Effector memory CD4-positive, alpha-beta T cell (primary cell): ENCODE measurements around the gene PLIN1.
A peak's percentile ranks its signal among the peaks of the same experiment; 100 is the strongest.

ENCODE experiments used
- DNase-seq, 3 donors: peaks; one replicate each; pipeline ENCODE4 v3.0.0-alpha.2; 2020
- H3K27ac ChIP-seq: 2 replicates; pipeline ENCODE4 v1.7.0; 2013; ENCODE audit warnings: mild to moderate bottlenecking, low read length, moderate library complexity; ENCODE audit not compliant: insufficient read depth, poor library complexity, severe bottlenecking
- H3K27me3 ChIP-seq: replicated peaks from 2 replicates; pipeline ENCODE4 v1.7.0; 2013; ENCODE audit warnings: mild to moderate bottlenecking, low read length; ENCODE audit not compliant: insufficient read depth, control insufficient read depth, poor library complexity, severe bottlenecking
- H3K36me3 ChIP-seq: 2 replicates; pipeline ENCODE4 v1.7.0; 2013; ENCODE audit warnings: mild to moderate bottlenecking, low read length, moderate library complexity; ENCODE audit not compliant: control insufficient read depth, insufficient read depth
- H3K4me1 ChIP-seq: 2 replicates; pipeline ENCODE4 v1.7.0; 2013; ENCODE audit warnings: low read length, mild to moderate bottlenecking; ENCODE audit not compliant: control insufficient read depth, insufficient read depth, poor library complexity, severe bottlenecking
- H3K4me3 ChIP-seq: 2 replicates; pipeline ENCODE4 v1.7.0; 2013; ENCODE audit warnings: low read length, low read depth, mild to moderate bottlenecking; ENCODE audit not compliant: insufficient read depth, poor library complexity, severe bottlenecking
- H3K9me3 ChIP-seq: 2 replicates; pipeline ENCODE4 v1.7.0; 2013; ENCODE audit warnings: mild to moderate bottlenecking, low read length, moderate library complexity; ENCODE audit not compliant: control insufficient read depth

Gene PLIN1

GRCh38 chr15:89654301-89654761 lies 24.8 kb downstream of the PLIN1 start:
- DNase-seq: no peak
- Histone ChIP-seq H3K36me3 (no peaks in the 10 kb centered on the region), H3K27ac (no peak overlapping the region), H3K9me3 (no peaks in the 10 kb centered on the region), H3K27me3 (peaks cover 17% of the 10 kb centered on the region), H3K4me3 (no peak overlapping the region), H3K4me1 (peaks cover 5% of the 10 kb centered on the region)

- Histone ChIP-seq H3K27ac (no peak overlapping the region), H3K4me1 (peaks cover 5% of the 10 kb centered on the region), H3K36me3 (no peaks in the 10 kb centered on the region), H3K9me3 (no peaks in the 10 kb centered on the region), H3K27me3 (peaks cover 17% of the 10 kb centered on the region), H3K4me3 (no peak overlapping the region)
- DNase-seq: no peak
These were observed 25.6 kb downstream of the PLIN1 start for GRCh38 chr15:89653578-89653977.

- DNase-seq: no peak
- H3K27ac ChIP-seq: no peak overlapping the region
These were observed 26.5 kb downstream of the PLIN1 start for GRCh38 chr15:89652666-89653065.

GRCh38 chr15:89652131-89652530 lies 27.0 kb downstream of the PLIN1 start:
- no peak for DNase-seq
- Histone ChIP-seq H3K9me3 (no peaks in the 10 kb centered on the region), H3K27ac (no peak overlapping the region), H3K4me3 (no peak overlapping the region), H3K4me1 (peaks cover 5% of the 10 kb centered on the region), H3K36me3 (no peaks in the 10 kb centered on the region), H3K27me3 (peaks cover 17% of the 10 kb centered on the region)

More at GRCh38 chr15:89652666-89653065, 26.5 kb downstream of the PLIN1 start:
- Histone ChIP-seq H3K36me3 (no peaks in the 10 kb centered on the region), H3K4me3 (no peak overlapping the region), H3K27me3 (peaks cover 17% of the 10 kb centered on the region), H3K4me1 (peaks cover 5% of the 10 kb centered on the region), H3K9me3 (no peaks in the 10 kb centered on the region)

- H3K9me3 ChIP-seq: no peaks in the 10 kb centered on the region
- H3K4me1 ChIP-seq: peaks cover 4% of the 10 kb centered on the region
- no peak overlapping the region for H3K27ac ChIP-seq
- no peak overlapping the region for H3K4me3 ChIP-seq
- no peak for DNase-seq
- H3K27me3 ChIP-seq: peaks cover 9% of the 10 kb centered on the region
- no peaks in the 10 kb centered on the region for H3K36me3 ChIP-seq
These were observed 29.5 kb downstream of the PLIN1 start for GRCh38 chr15:89649716-89650115.

GRCh38 chr15:89649013-89649625 lies 30.0 kb downstream of the PLIN1 start:
- no peak for DNase-seq
- no peaks in the 10 kb centered on the region for H3K36me3 ChIP-seq
- H3K27ac ChIP-seq: no peak overlapping the region
- H3K9me3 ChIP-seq: no peaks in the 10 kb centered on the region
- no peaks in the 10 kb centered on the region for H3K4me1 ChIP-seq
- no peak overlapping the region for H3K4me3 ChIP-seq
- peaks cover 4% of the 10 kb centered on the region for H3K27me3 ChIP-seq

- DNase-seq: no peak
- H3K36me3 ChIP-seq: no peaks in the 10 kb centered on the region
- H3K4me3 ChIP-seq: no peak overlapping the region
- H3K4me1 ChIP-seq: no peaks in the 10 kb centered on the region
- H3K9me3 ChIP-seq: no peaks in the 10 kb centered on the region
- no peak overlapping the region for H3K27ac ChIP-seq
- peaks cover 4% of the 10 kb centered on the region for H3K27me3 ChIP-seq
These were observed 30.8 kb downstream of the PLIN1 start for GRCh38 chr15:89648106-89649012.

GRCh38 chr15:89647191-89647851 lies 31.8 kb downstream of the PLIN1 start:
- no peaks in the 10 kb centered on the region for H3K9me3 ChIP-seq
- DNase-seq: peak in 2 of 3 donors; percentile 16 to 27
- no peaks in the 10 kb centered on the region for H3K4me1 ChIP-seq
- H3K27me3 ChIP-seq: peaks cover 2% of the 10 kb centered on the region
- H3K4me3 ChIP-seq: no peak overlapping the region
- no peaks in the 10 kb centered on the region for H3K36me3 ChIP-seq
- no peak overlapping the region for H3K27ac ChIP-seq

GRCh38 chr15:89646416-89647141 lies 32.6 kb downstream of the PLIN1 start:
- H3K9me3 ChIP-seq: no peaks in the 10 kb centered on the region
- H3K4me1 ChIP-seq: no peaks in the 10 kb centered on the region
- H3K36me3 ChIP-seq: no peaks in the 10 kb centered on the region
- no peak overlapping the region for H3K27ac ChIP-seq
- no peak overlapping the region for H3K4me3 ChIP-seq
- no peak for DNase-seq
- H3K27me3 ChIP-seq: no peaks in the 10 kb centered on the region
